ENCODE results near the gene PSTPIP2.
A peak's percentile ranks its signal among the peaks of the same experiment; 100 is the strongest.
"Not testable (repeated sequence)": the region's sequence is repeated elsewhere in the genome, so short reads cannot be mapped to it uniquely, and the experiment has no call there.

PSTPIP2 gene

GRCh38 chr18:45980229-45980628 lies 91.8 kb downstream of the PSTPIP2 start:
- no peak for DNase-seq

- DNase-seq, result peak; percentile 34
These were observed 94.0 kb downstream of the PSTPIP2 start for GRCh38 chr18:45978084-45978483.

- no peak for DNase-seq
These were observed 95.1 kb downstream of the PSTPIP2 start for GRCh38 chr18:45976974-45977373.

- no peak for DNase-seq
These were observed 95.5 kb downstream of the PSTPIP2 start for GRCh38 chr18:45976566-45976965.

- peak; percentile 74 for DNase-seq
These were observed 97.9 kb downstream of the PSTPIP2 start for GRCh38 chr18:45974088-45974536.

GRCh38 chr18:45967007-45967706 lies 104.9 kb downstream of the PSTPIP2 start, which contains the start of gene EPG5:
EPG5 (minus strand) TSS chr18:45967329; CDS start chr18:45967239, 90 bp downstream.
- peak; percentile 96 for DNase-seq

- DNase-seq, result not testable (repeated sequence)
These were observed 107.1 kb downstream of the PSTPIP2 start for GRCh38 chr18:45964913-45965312.

GRCh38 chr18:45962866-45963265 lies 109.2 kb downstream of the PSTPIP2 start:
- DNase-seq, result no peak

GRCh38 chr18:45962461-45962860 lies 109.6 kb downstream of the PSTPIP2 start:
- no peak for DNase-seq

GRCh38 chr18:45959484-45959883 lies 112.6 kb downstream of the PSTPIP2 start:
- DNase-seq, result not testable (repeated sequence)

- no peak for DNase-seq
These were observed 113.3 kb downstream of the PSTPIP2 start for GRCh38 chr18:45958730-45959129.

- no peak for DNase-seq
These were observed 114.0 kb downstream of the PSTPIP2 start for GRCh38 chr18:45958027-45958426.

GRCh38 chr18:45957100-45957499 lies 115.0 kb downstream of the PSTPIP2 start:
- no peak for DNase-seq

GRCh38 chr18:45954070-45954934 lies 117.8 kb downstream of the PSTPIP2 start:
- DNase-seq, result no peak

- no peak for DNase-seq
These were observed 120.9 kb downstream of the PSTPIP2 start for GRCh38 chr18:45951016-45951714.

GRCh38 chr18:45945669-45946068 lies 126.4 kb downstream of the PSTPIP2 start:
- no peak for DNase-seq

GRCh38 chr18:45940724-45941123 lies 131.3 kb downstream of the PSTPIP2 start:
- DNase-seq, result no peak

- DNase-seq, result no peak
These were observed 132.8 kb downstream of the PSTPIP2 start for GRCh38 chr18:45939236-45939635.

- DNase-seq, result no peak
These were observed 133.5 kb downstream of the PSTPIP2 start for GRCh38 chr18:45938488-45938935.

- no peak for DNase-seq
These were observed 136.3 kb downstream of the PSTPIP2 start for GRCh38 chr18:45935591-45936335.
